ENCODE results near the gene CACNA2D3.

GRCh38 chr3:54962200-54962599 is 839.8 kb downstream of the CACNA2D3 start:
- TF ChIP-seq CTCF (IDR thresholded peaks at IDR 0.05; ENCODE audit: low read depth, low read length, missing input control): no peak
- TF ChIP-seq YY1 (IDR thresholded peaks at IDR 0.05): no peak
- no peak for TF ChIP-seq FOXA1 (IDR thresholded peaks at IDR 0.05)
- no peak for TF ChIP-seq REST (IDR thresholded peaks at IDR 0.05)
- no peak for TF ChIP-seq RAD21 (IDR thresholded peaks at IDR 0.05)
- no peak for TF ChIP-seq GABPA (IDR thresholded peaks at IDR 0.05 in 1 of 2, conservative IDR thresholded peaks at IDR 0.05 in 1 of 2)
- no peak for TF ChIP-seq JUND (IDR thresholded peaks at IDR 0.05)
- TF ChIP-seq MAX (IDR thresholded peaks at IDR 0.05): no peak
